ENCODE results near the gene PRR14. TPM values are rescaled to one million over a fixed set of nuclear protein-coding genes. Genes with fewer than 3 reads are reported as not detected.
A peak's percentile ranks its signal among the peaks of the same experiment; 100 is the strongest.

PRR14 gene
- total RNA-seq: 10 to 100 TPM; 21.2 to 35.4 TPM
- 46.1 TPM for polyA plus RNA-seq (2013, experiment 1 of 2)
- polyA plus RNA-seq (2013, experiment 2 of 2): 38.8 TPM
- long read RNA-seq, experiment 1, partial matches to known transcripts: 1 of 7 reads
- long read RNA-seq, experiment 1, other reads (novel, unspliced or antisense): 1 of 7 reads
- long read RNA-seq, experiment 2, transcript PRR14-203 (11 exons, 2,316 nt): minor isoform, 8 of 29 reads
- long read RNA-seq, experiment 2, transcript PRR14-202 (12 exons, 2,198 nt): major isoform, 11 of 29 reads
- long read RNA-seq, experiment 2, partial matches to known transcripts: 4 of 29 reads
- long read RNA-seq, experiment 2, other reads (novel, unspliced or antisense): 4 of 29 reads
- long read RNA-seq, experiment 3, partial matches to known transcripts: 0 of 8 reads
- long read RNA-seq, experiment 3, other reads (novel, unspliced or antisense): 7 of 8 reads
- long read RNA-seq, experiment 4, partial matches to known transcripts: 0 of 2 reads
- long read RNA-seq, experiment 4, other reads (novel, unspliced or antisense): 1 of 2 reads

- DNase-seq: peak; percentile 100
- Mint-ChIP-seq H3K9me3 (no peaks in the 10 kb centered on the region), H3K27ac (peak within 1 kb of the TSS; percentile 97), H3K27me3 (ENCODE audit: insufficient read depth) (peaks cover 42% of the 10 kb centered on the region), H3K4me1 (peaks cover 8% of the 10 kb centered on the region), H3K4me3 (peak within 1 kb of the TSS; percentile 88), H3K36me3 (ENCODE audit: low read depth) (peaks cover 10% of the 10 kb centered on the region)
- Histone ChIP-seq H3K9ac (ENCODE audit: extremely low read depth, low read length, poor library complexity, severe bottlenecking) (peak within 1 kb of the TSS; percentile 57), H3K9me3 (ENCODE audit: control insufficient read depth, low read length) (no peaks in the 10 kb centered on the region), H3K4me1 (ENCODE audit: control insufficient read depth, insufficient read depth, low read length) (no peaks in the 10 kb centered on the region), H3K4me3 (ENCODE audit: low read length) (peak within 1 kb of the TSS; percentile 85), H3K36me3 (ENCODE audit: control insufficient read depth, insufficient read depth, low read length) (peaks cover 14% of the 10 kb centered on the region), H3K27me3 (ENCODE audit: control insufficient read depth, insufficient read depth, low read length, poor library complexity, severe bottlenecking) (peaks cover 6% of the 10 kb centered on the region), H3K27ac (ENCODE audit: low read depth, low read length) (peak within 1 kb of the TSS; percentile 84)
- no peak for TF ChIP-seq CTCF (conservative IDR thresholded peaks at IDR 0.05)
- WGBS, 2 experiments (ENCODE audit: insufficient coverage in 1 of 2, insufficient read length in 1 of 2): 7 to 18% methylated on average over 24 to 53 of the region's 53 CpGs
Measured at GRCh38 chr16:30650369-30651123, at the start of gene PRR14. PRR14 (plus strand) TSS chr16:30650960; CDS start chr16:30651646, 686 bp downstream.

GRCh38 chr16:30601966-30602365 lies 48.8 kb upstream of the PRR14 start:
- Histone ChIP-seq H3K36me3 (ENCODE audit: control insufficient read depth, insufficient read depth, low read length) (peaks cover 24% of the 10 kb centered on the region), H3K9me3 (ENCODE audit: control insufficient read depth, low read length) (peaks cover 7% of the 10 kb centered on the region), H3K4me1 (ENCODE audit: control insufficient read depth, insufficient read depth, low read length) (no peaks in the 10 kb centered on the region), H3K27me3 (ENCODE audit: control insufficient read depth, insufficient read depth, low read length, poor library complexity, severe bottlenecking) (no peaks in the 10 kb centered on the region), H3K4me3 (ENCODE audit: low read length) (no peak overlapping the region), H3K27ac (ENCODE audit: low read depth, low read length) (no peak overlapping the region), H3K9ac (ENCODE audit: extremely low read depth, low read length, poor library complexity, severe bottlenecking) (no peak overlapping the region)
- H3K27me3 Mint-ChIP-seq (ENCODE audit: insufficient read depth): no peaks in the 10 kb centered on the region
- H3K27ac Mint-ChIP-seq: no peak overlapping the region
- no peaks in the 10 kb centered on the region for H3K4me1 Mint-ChIP-seq
- H3K4me3 Mint-ChIP-seq: no peak overlapping the region
- peaks cover 29% of the 10 kb centered on the region for H3K36me3 Mint-ChIP-seq (ENCODE audit: low read depth)
- WGBS, 2 experiments (ENCODE audit: insufficient coverage in 1 of 2, insufficient read length in 1 of 2): 95% methylated on average over 4 of the region's 4 CpGs
- H3K9me3 Mint-ChIP-seq: peaks cover 4% of the 10 kb centered on the region
- no peak for TF ChIP-seq CTCF (conservative IDR thresholded peaks at IDR 0.05)
- no peak for DNase-seq

DNA sequence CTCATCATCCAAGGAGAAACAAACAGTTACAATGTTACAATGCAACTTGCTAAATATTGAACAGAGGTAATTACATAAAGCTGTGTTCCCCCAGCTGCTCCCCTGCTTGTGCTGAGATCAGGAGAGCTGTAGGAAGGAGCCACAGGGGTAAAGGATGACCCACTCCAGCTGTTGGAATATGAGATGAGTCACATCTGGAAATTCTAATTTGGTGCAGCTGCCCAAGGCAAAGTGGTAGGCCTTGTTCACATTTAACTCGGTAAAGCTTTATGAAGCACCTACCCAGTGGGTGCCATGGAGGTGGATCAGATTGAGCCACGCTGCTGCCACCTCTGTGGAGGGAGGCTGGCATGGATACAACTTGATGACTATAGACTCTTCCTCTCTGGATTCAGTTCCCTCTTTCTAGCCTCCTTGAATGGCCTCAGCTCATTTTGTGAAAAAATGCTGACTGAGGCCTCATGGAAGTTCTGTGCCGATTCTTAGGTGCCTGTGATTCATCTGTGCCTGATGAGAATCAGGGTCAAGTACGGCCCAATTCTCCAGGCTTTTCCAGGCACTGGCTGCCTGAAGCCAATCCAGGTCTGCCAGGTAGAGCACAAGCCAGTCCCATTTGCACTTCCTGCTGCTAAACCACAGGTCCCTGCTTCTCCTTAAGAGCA lies 48.0 kb upstream of the PRR14 start:
- Histone ChIP-seq H3K4me3 (ENCODE audit: low read length) (no peak overlapping the region), H3K9me3 (ENCODE audit: control insufficient read depth, low read length) (peaks cover 7% of the 10 kb centered on the region), H3K27ac (ENCODE audit: low read depth, low read length) (peak overlapping the region; percentile 17), H3K9ac (ENCODE audit: extremely low read depth, low read length, poor library complexity, severe bottlenecking) (no peak overlapping the region), H3K27me3 (ENCODE audit: control insufficient read depth, insufficient read depth, low read length, poor library complexity, severe bottlenecking) (no peaks in the 10 kb centered on the region), H3K36me3 (ENCODE audit: control insufficient read depth, insufficient read depth, low read length) (peaks cover 31% of the 10 kb centered on the region), H3K4me1 (ENCODE audit: control insufficient read depth, insufficient read depth, low read length) (no peaks in the 10 kb centered on the region)
- TF ChIP-seq CTCF (conservative IDR thresholded peaks at IDR 0.05): no peak
- Mint-ChIP-seq H3K4me3 (no peak overlapping the region), H3K36me3 (ENCODE audit: low read depth) (peaks cover 33% of the 10 kb centered on the region), H3K27ac (no peak overlapping the region), H3K27me3 (ENCODE audit: insufficient read depth) (no peaks in the 10 kb centered on the region), H3K4me1 (no peaks in the 10 kb centered on the region), H3K9me3 (peaks cover 4% of the 10 kb centered on the region)
- no peak for DNase-seq
- WGBS, 2 experiments (ENCODE audit: insufficient coverage in 1 of 2, insufficient read length in 1 of 2): 90 to 93% methylated on average over 4 of the region's 4 CpGs

Measured in endodermal cell (in vitro differentiated cells).